AG04449 (cell line): ENCODE measurements around the gene MARCHF10.

Source experiments
- CTCF ChIA-PET: fragments of 350-600 bp; formaldehyde crosslinking; extraction: SDS; loops from one replicate; lab custom pipeline; 2021; ENCODE audit warnings: antibody characterized with exemption; lab: Yijun Ruan, JAX
- POLR2A ChIA-PET: fragments of 400-600, 350-600 bp; formaldehyde crosslinking; extraction: SDS; loops from one replicate; lab custom pipeline; 2020; ENCODE audit warnings: antibody characterized with exemption, inconsistent platforms; lab: Yijun Ruan, JAX
- DNase-seq: peaks from one replicate; pipeline ENCODE4 v3.0.0-alpha.2; 2010; ENCODE audit warnings: low read depth, low spot score
- H3K4me3 ChIP-seq: 2 replicates; pipeline ENCODE4 v1.5.1; 2011; ENCODE audit warnings: low read depth, mild to moderate bottlenecking, control low read depth, low read length
- TF ChIP-seq, protein P1 (sequence below): IDR thresholded peaks from one replicate; pipeline ENCODE4 v1.5.1; 2011; ENCODE audit warnings: mild to moderate bottlenecking, moderate library complexity, low read length, control low read depth, inconsistent platforms; ENCODE audit not compliant: insufficient read depth; ENCODE audit errors: missing control alignments

The MARCHF10 gene

DNA sequence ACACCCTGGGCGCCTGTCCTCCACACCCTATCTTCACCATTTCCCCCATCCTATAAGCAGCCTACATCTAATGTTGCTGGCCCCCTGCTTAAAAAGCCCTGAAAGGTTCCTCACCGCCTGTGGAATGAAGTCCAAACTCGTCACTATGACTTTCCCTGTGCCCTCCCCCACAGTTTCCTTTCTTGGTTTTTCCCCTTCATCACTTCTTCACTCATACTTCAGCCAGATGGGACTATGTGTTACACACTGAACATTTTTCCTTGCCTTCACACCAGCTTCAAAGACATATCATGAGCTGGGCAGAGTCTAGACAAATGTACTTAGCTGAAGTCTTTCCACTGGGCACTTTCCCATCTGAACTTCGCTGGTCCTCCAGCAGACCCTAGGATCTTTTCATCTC, 1.5 kb upstream of the MARCHF10 start:
- ChIA-PET POLR2A (no interaction called here), CTCF (no interaction called here)
- H3K4me3 ChIP-seq: no peak overlapping the region
- TF ChIP-seq, protein P1, sequence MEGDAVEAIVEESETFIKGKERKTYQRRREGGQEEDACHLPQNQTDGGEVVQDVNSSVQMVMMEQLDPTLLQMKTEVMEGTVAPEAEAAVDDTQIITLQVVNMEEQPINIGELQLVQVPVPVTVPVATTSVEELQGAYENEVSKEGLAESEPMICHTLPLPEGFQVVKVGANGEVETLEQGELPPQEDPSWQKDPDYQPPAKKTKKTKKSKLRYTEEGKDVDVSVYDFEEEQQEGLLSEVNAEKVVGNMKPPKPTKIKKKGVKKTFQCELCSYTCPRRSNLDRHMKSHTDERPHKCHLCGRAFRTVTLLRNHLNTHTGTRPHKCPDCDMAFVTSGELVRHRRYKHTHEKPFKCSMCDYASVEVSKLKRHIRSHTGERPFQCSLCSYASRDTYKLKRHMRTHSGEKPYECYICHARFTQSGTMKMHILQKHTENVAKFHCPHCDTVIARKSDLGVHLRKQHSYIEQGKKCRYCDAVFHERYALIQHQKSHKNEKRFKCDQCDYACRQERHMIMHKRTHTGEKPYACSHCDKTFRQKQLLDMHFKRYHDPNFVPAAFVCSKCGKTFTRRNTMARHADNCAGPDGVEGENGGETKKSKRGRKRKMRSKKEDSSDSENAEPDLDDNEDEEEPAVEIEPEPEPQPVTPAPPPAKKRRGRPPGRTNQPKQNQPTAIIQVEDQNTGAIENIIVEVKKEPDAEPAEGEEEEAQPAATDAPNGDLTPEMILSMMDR: no peak
- DNase-seq: no peak

DNA sequence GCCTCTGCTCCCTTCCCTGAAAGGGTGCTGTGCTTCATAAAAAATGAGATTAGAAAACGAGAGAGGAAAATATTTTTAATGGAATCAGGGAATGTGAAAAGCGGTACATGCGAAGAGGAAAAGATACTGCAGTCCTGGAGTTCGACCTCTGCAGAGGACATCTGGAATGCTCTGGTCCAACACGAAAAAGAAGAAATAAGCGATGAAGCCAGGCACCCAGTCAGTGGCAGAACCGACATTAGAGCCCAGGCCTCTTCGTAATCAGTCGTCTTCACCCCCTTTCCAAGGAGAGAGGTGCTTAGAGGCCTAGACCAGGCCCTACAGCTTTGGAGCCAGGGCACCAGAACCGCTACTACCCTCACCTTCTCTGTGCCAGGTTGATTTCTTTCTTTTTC, 459 bp upstream of the MARCHF10 start:
- ChIA-PET CTCF (no interaction called here), POLR2A (no interaction called here)
- H3K4me3 ChIP-seq: no peak overlapping the region
- TF ChIP-seq, protein P1: no peak
- no peak for DNase-seq

- POLR2A ChIA-PET: no interaction called here
- no peak overlapping the region for H3K4me3 ChIP-seq
- DNase-seq: no peak
- CTCF ChIA-PET: no interaction called here
- TF ChIP-seq, protein P1: no peak
Observed at GRCh38 chr17:62805234-62805633, 2.9 kb downstream of the MARCHF10 start.

GRCh38 chr17:62804822-62805221, 3.3 kb downstream of the MARCHF10 start:
- POLR2A ChIA-PET: no interaction called here
- TF ChIP-seq, protein P1: no peak
- DNase-seq: no peak
- H3K4me3 ChIP-seq: no peak overlapping the region
- CTCF ChIA-PET: no interaction called here

- CTCF ChIA-PET: no interaction called here
Observed at GRCh38 chr17:62804025-62804424, 4.1 kb downstream of the MARCHF10 start.

DNA sequence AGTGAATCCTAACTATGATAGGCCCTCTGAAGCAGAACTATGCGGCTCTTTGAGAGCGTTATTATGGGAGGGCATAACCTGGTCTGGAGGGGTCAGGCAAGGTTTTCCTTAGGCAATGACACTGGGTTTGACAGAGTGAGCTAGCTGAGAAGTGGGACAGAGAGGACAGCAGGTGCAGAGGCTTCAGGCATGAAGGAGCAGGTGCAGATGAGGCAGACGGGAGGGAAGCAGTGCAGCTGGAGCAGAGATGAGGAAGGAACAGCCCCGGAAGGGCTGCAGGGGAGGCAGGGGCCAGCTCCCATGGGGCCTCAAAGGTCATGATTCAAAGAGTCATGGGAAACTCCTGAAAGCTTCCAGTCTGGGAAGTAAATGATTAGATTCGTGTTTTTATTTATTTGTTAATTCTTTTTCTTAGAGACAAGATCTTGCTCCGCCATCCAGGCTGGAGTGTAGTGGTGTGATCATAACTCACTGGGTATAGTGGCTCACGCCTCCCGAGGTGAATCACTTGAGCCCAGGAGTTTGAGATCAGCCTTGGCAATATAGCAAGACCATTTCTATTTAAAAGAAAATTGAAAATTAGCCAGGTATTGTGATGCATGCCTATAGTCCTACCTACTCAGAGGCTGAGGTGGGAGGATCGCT, 5.4 kb downstream of the MARCHF10 start:
- no peak for DNase-seq
- TF ChIP-seq, protein P1: no peak
- H3K4me3 ChIP-seq: no peak overlapping the region
- CTCF ChIA-PET: interaction anchor here (0.7 kb wide), 2 partner anchors 10 to 20 kb away, joined by 3 read pairs; no protein-coding TSS in a partner anchor
- POLR2A ChIA-PET: no interaction called here

More at GRCh38 chr17:62804025-62804424, 4.1 kb downstream of the MARCHF10 start:
- POLR2A ChIA-PET: no interaction called here
- H3K4me3 ChIP-seq: no peak overlapping the region
- DNase-seq: no peak
- TF ChIP-seq, protein P1: no peak
